Prostate gland (tissue), 2 donors: Measurements from ENCODE around the gene MTURN.

Source experiments
- CTCF ChIP-seq, 4 experiments: fragments of 200-600 bp in 2 of 4; fragments of 450-650 bp in 2 of 4; sonication (generic) in 2 of 4; IDR thresholded peaks; 1 replicate in 3 of 4; 2 replicates in 1 of 4; pipeline ENCODE4 v1.5.1; 2016 to 2019; ENCODE audit warnings: antibody characterized with exemption in 4 of 4, mild to moderate bottlenecking in 2 of 4, moderate library complexity in 2 of 4
- POLR2A ChIP-seq: fragments of 450-650 bp; IDR thresholded peaks from one replicate; pipeline ENCODE4 v1.6.1; 2016; ENCODE audit warnings: antibody characterized with exemption, mild to moderate bottlenecking
- POLR2AphosphoS5 ChIP-seq: sonication (generic); formaldehyde crosslinking; IDR thresholded peaks from one replicate; pipeline ENCODE4 v1.6.1; 2017; ENCODE audit warnings: antibody characterized with exemption

DNA sequence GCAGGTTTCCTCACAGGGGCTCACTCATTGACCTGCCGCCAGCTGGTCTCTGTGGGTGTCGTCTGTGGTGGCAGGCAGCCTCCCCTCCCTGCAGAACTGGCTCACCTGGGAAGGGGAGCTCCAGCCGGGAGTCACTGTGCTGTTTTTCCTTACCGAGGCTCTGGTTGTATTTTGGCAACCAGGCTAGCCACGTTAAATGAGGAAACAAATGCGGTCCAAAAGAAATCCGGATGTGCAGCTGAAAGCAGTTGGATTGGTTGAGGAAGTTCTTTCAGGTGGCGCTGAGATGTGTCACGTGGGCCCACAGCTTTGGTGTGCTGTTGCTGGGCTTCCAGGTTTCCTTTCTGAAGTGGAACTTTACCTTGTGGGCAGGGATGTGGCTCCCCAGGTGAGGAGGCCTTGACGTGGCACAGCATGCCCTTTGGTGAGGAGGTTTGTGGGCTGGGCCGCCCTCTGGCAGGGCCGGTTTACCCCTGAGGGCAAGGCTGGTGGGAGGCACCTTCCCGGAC lies 14.2 kb downstream of the MTURN start:
- TF ChIP-seq CTCF (IDR thresholded peaks at IDR 0.05) (no peak), POLR2A (no peak), POLR2AphosphoS5 (peak; percentile 51)
